IMR-90 (cell line): Measurements from ENCODE around the gene SV2A. TPM values are rescaled to one million over a fixed set of nuclear protein-coding genes. Genes with fewer than 3 reads are reported as not detected.

Source experiments
- ATAC-seq: fragments of 200-7000 bp; cut with Tn5 transposase; 2 replicates; pipeline ENCODE4 v1.9.1; 2020; ENCODE audit warnings: low read depth, mild to moderate bottlenecking, moderate library complexity
- BruUV-seq: library from RNA; stranded (reverse); fragments of 400-500 nt; replicated peaks from 2 replicates; lab custom pipeline; 2021; lab: Mats Ljungman, UMichigan
- CTCF ChIA-PET: fragments of 300-600 bp; formaldehyde crosslinking; extraction: SDS; loops from one replicate; lab custom pipeline; 2021; ENCODE audit warnings: antibody characterized with exemption; lab: Yijun Ruan, JAX
- POLR2A ChIA-PET: fragments of 300-600 bp; sonication (Branson Sonifier 250); formaldehyde crosslinking; loops from one replicate; lab custom pipeline; 2022; ENCODE audit warnings: antibody characterized with exemption; ENCODE audit not compliant: unreplicated experiment; lab: Charles Lee
- DNase-seq: peaks from one replicate; pipeline ENCODE4 v3.0.0; 2013
- H2AFZ ChIP-seq: replicated peaks from 2 replicates; pipeline ENCODE3; 2013; ENCODE audit warnings: low read length, mild to moderate bottlenecking; ENCODE audit not compliant: poor library complexity
- H2AK5ac ChIP-seq: 2 replicates; pipeline ENCODE4 v1.6.1; 2013; ENCODE audit warnings: low read depth, low read length, inconsistent platforms
- H2AK9ac ChIP-seq: replicated peaks from 2 replicates; pipeline ENCODE3; 2013; ENCODE audit warnings: mild to moderate bottlenecking, low read depth, low read length, moderate library complexity; ENCODE audit not compliant: poor library complexity
- H2BK120ac ChIP-seq: 2 replicates; pipeline ENCODE4 v1.6.1; 2013; ENCODE audit warnings: low read depth, low read length, inconsistent platforms
- H2BK15ac ChIP-seq: 3 replicates; pipeline ENCODE4 v1.6.1; 2013; ENCODE audit warnings: low read depth, low read length, inconsistent platforms
- H2BK20ac ChIP-seq: 2 replicates; pipeline ENCODE4 v1.6.1; 2013; ENCODE audit warnings: low read depth, mild to moderate bottlenecking, inconsistent platforms, low read length, moderate library complexity
- H2BK5ac ChIP-seq: 2 replicates; pipeline ENCODE4 v1.6.1; 2013; ENCODE audit warnings: mild to moderate bottlenecking, low read depth, low read length, inconsistent platforms; ENCODE audit not compliant: poor library complexity, severe bottlenecking
- H3K14ac ChIP-seq: replicated peaks from 2 replicates; pipeline ENCODE4 v1.6.1; 2013; ENCODE audit warnings: low read depth, low read length, inconsistent platforms
- H3K18ac ChIP-seq: 2 replicates; pipeline ENCODE4 v1.6.1; 2013; ENCODE audit warnings: low read depth, low read length, control low read depth
- H3K23ac ChIP-seq: 2 replicates; pipeline ENCODE4 v1.6.1; 2013; ENCODE audit warnings: low read depth, low read length, inconsistent platforms
- H3K27ac ChIP-seq: 2 replicates; pipeline ENCODE4 v1.5.1; 2013; ENCODE audit warnings: mild to moderate bottlenecking, control low read depth, low read length; ENCODE audit not compliant: insufficient read depth
- H3K27me3 ChIP-seq: 2 replicates; pipeline ENCODE4 v1.6.1; 2013; ENCODE audit warnings: low read length; ENCODE audit not compliant: control insufficient read depth, insufficient read depth
- H3K36me3 ChIP-seq: 2 replicates; pipeline ENCODE4 v1.6.1; 2013; ENCODE audit warnings: low read length, mixed read lengths; ENCODE audit not compliant: control insufficient read depth, insufficient read depth
- H3K4ac ChIP-seq: 2 replicates; pipeline ENCODE4 v1.6.1; 2013; ENCODE audit warnings: low read depth, low read length, inconsistent platforms
- H3K4me1 ChIP-seq: 2 replicates; pipeline ENCODE4 v1.6.1; 2013; ENCODE audit warnings: low read length, mixed read lengths; ENCODE audit not compliant: control insufficient read depth, insufficient read depth
- H3K4me2 ChIP-seq: 2 replicates; pipeline ENCODE4 v1.6.1; 2013; ENCODE audit warnings: low read depth, mild to moderate bottlenecking, control low read depth, low read length, moderate library complexity
- H3K4me3 ChIP-seq: 2 replicates; pipeline ENCODE4 v1.5.1; 2013; ENCODE audit warnings: low read depth, mild to moderate bottlenecking, control low read depth, low read length, moderate library complexity; ENCODE audit not compliant: insufficient read depth
- H3K56ac ChIP-seq: 2 replicates; pipeline ENCODE4 v1.6.1; 2013; ENCODE audit warnings: low read length, inconsistent platforms; ENCODE audit not compliant: insufficient read depth; ENCODE audit errors: extremely low read depth
- H3K79me1 ChIP-seq, 2 experiments: 2 replicates each; pipeline ENCODE4 v1.6.1; 2013; ENCODE audit warnings: low read length in 2 of 2, inconsistent platforms in 1 of 2, low read depth in 1 of 2
- H3K9ac ChIP-seq: 2 replicates; pipeline ENCODE4 v1.6.1; 2013; ENCODE audit warnings: low read depth, low read length, control low read depth
- H3K9me1 ChIP-seq: 2 replicates; pipeline ENCODE4 v1.6.1; 2013; ENCODE audit warnings: low read length, inconsistent platforms; ENCODE audit not compliant: insufficient read depth
- H3K9me3 ChIP-seq: 2 replicates; pipeline ENCODE4 v1.6.1; 2013; ENCODE audit warnings: low read length; ENCODE audit not compliant: control insufficient read depth, insufficient read depth
- H4K20me1 ChIP-seq: 2 replicates; pipeline ENCODE4 v1.6.1; 2013; ENCODE audit warnings: low read length, inconsistent platforms; ENCODE audit not compliant: insufficient read depth
- H4K5ac ChIP-seq: 2 replicates; pipeline ENCODE4 v1.6.1; 2013; ENCODE audit warnings: mild to moderate bottlenecking, low read depth, low read length, control low read depth
- H4K8ac ChIP-seq, 2 experiments: 2 replicates each; pipeline ENCODE4 v1.6.1; 2013; ENCODE audit warnings: low read depth in 2 of 2, low read length in 2 of 2, control low read depth in 1 of 2, inconsistent platforms in 1 of 2
- H4K91ac ChIP-seq: 2 replicates; pipeline ENCODE4 v1.6.1; 2013; ENCODE audit warnings: low read depth, low read length, inconsistent platforms; ENCODE audit not compliant: insufficient read depth
- FOS ChIP-seq: fragments of 150-350 bp; IDR thresholded peaks from 2 replicates; pipeline ENCODE4 v1.6.1; 2016; ENCODE audit warnings: low read depth, low read length
- MXI1 ChIP-seq: IDR thresholded peaks from 2 replicates; pipeline ENCODE4 v1.6.1; 2012; ENCODE audit warnings: low read depth, mild to moderate bottlenecking, low read length, moderate library complexity, borderline replicate concordance
- NFE2L2 ChIP-seq: fragments of 150-350 bp; IDR thresholded peaks from 2 replicates; pipeline ENCODE4 v1.6.1; 2016; ENCODE audit warnings: low read depth, mild to moderate bottlenecking, low read length
- WGBS, 2 experiments: methylation state at CpG; one replicate each; pipeline versions ENCODE4 v1.1.5 to v1.1.7; 2013; ENCODE audit warnings: missing lambda C conversion rate in 2 of 2; ENCODE audit not compliant: insufficient read length in 1 of 2; ENCODE audit errors: extremely low coverage in 2 of 2; 5-methylcytosine and 5-hydroxymethylcytosine counted together
- dilution Hi-C: fragments of 300-500 bp; cut with HindIII; formaldehyde crosslinking; loops from one replicate; pipeline ENCODE4 v1.14.3; 2018; ENCODE audit warnings: low sequenced_read_pairs; ENCODE audit not compliant: unreplicated experiment
- in situ Hi-C: fragments of 300-500 bp; cut with MboI; formaldehyde crosslinking; loops from 3 replicates; pipeline ENCODE4 v1.14.3; 2019; ENCODE audit warnings: low sequenced_read_pairs, inconsistent platforms, mixed read lengths
- intact Hi-C: fragments of 100-400 bp; cut with micrococcal nuclease; formaldehyde crosslinking; loops from 2 replicates; pipeline ENCODE4 v1.10.0; 2022
- polyA plus RNA-seq, 3 experiments: library from polyadenylated mRNA; depleted of rRNA; stranded (reverse); fragments of >200 nt; gene quantifications; 2 replicates each; pipeline ENCODE4 v1.2.3, GENCODE V29; 2012; ENCODE audit warnings: low replicate concordance in 1 of 3
- total RNA-seq: library from RNA; depleted of rRNA; stranded (reverse); fragments of >200 nt; gene quantifications from 2 replicates; pipeline ENCODE4 v1.2.3, GENCODE V29; 2012

Gene SV2A
- total and polyA plus RNA-seq, 2 of the 4 experiments (the other 2 are of a cell fraction) = 15.4 to 19.6 TPM

DNA sequence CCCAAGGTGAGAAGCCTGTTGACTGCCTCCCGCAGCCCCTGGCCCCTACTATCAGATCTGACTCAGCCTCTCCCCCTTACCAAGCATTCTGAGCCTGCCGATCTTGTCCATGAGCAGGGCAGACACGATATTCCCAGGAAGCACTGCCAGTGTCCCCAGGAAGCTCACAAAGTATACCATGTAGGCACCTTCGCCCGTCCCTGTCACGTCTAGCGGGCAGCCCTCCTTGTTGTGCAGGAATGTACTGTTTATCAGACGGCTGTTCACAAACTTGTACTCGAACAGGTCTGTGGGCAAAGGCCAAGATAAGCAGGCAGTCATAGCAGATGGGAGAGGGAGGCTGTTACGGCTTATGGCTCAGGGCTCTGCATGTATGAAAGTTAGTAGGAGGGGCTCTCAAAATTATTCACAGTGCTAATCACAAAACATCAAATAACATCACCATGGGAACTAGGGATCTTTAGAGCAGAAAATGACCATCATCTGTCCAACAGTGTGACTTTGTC, 11.0 kb downstream of the SV2A start:
- in situ Hi-C loops = no loop called here
- no peak overlapping the region for H4K5ac ChIP-seq
- H3K56ac ChIP-seq = no peak overlapping the region
- no peak overlapping the region for H3K4me2 ChIP-seq
- H2AK5ac ChIP-seq = no peak overlapping the region
- no peak overlapping the region for H3K9ac ChIP-seq
- H2BK120ac ChIP-seq = no peak overlapping the region
- no peaks in the 10 kb centered on the region for H3K4me1 ChIP-seq
- ChIA-PET CTCF (no interaction called here), POLR2A (interaction anchor here (0.6 kb wide), 1 partner anchor 103 kb away, joined by 14 read pairs; no protein-coding TSS in a partner anchor)
- H3K4ac ChIP-seq = no peak overlapping the region
- DNase-seq = no peak
- no peak overlapping the region for H4K91ac ChIP-seq
- intact Hi-C loops = no loop called here
- 94% methylated on average over 3 of the region's 10 CpGs; no CpG with 5 or more reads in 1 of the 2 experiments for WGBS, 2 experiments
- peaks cover 49% of the 10 kb centered on the region for H3K36me3 ChIP-seq
- no peak overlapping the region for H2BK20ac ChIP-seq
- TF ChIP-seq FOS (no peak), MXI1 (no peak), NFE2L2 (no peak)
- no peak overlapping the region for H3K14ac ChIP-seq
- peaks cover under 1% of the 10 kb centered on the region; the same call in 1 of the 2 replicates for H3K9me1 ChIP-seq
- no TSS peak for BruUV-seq
- dilution Hi-C loops = no loop called here
- H2AFZ ChIP-seq = no peak overlapping the region
- H4K20me1 ChIP-seq = no peaks in the 10 kb centered on the region
- no peak overlapping the region for H3K4me3 ChIP-seq
- H3K18ac ChIP-seq = no peak overlapping the region
- H2BK5ac ChIP-seq = no peak overlapping the region
- H3K27me3 ChIP-seq = no peaks in the 10 kb centered on the region
- H4K8ac ChIP-seq = no peak overlapping the region
- no peak overlapping the region for H2AK9ac ChIP-seq
- no peak overlapping the region for H3K27ac ChIP-seq
- no peak for ATAC-seq
- no peaks in the 10 kb centered on the region for H3K9me3 ChIP-seq
- no peak overlapping the region for H3K23ac ChIP-seq
- H3K79me1 ChIP-seq = no peaks in the 10 kb centered on the region
- H2BK15ac ChIP-seq = no peak overlapping the region
